GM21825 (cell line): Measurements from ENCODE around the gene PWP1.

Source experiments
- ATAC-seq: cut with Tn5 transposase; IDR thresholded peaks from one replicate; pipeline ENCODE4 v1.9.1; 2021; ENCODE audit warnings: mild to moderate bottlenecking, moderate library complexity; ENCODE audit not compliant: unreplicated experiment

The PWP1 gene

GRCh38 chr12:107685360-107686248 lies at the start of gene PWP1:
Gene PWP1 (plus strand): TSS chr12:107685799. CDS start chr12:107685900, 101 bp downstream.
- ATAC-seq: peak; percentile 82

GRCh38 chr12:107641154-107641553 lies 44.4 kb upstream of the PWP1 start:
- no peak for ATAC-seq

- no peak for ATAC-seq
Observed at GRCh38 chr12:107642240-107642639, 43.4 kb upstream of the PWP1 start.

- no peak for ATAC-seq
Observed at GRCh38 chr12:107645630-107646333, 39.8 kb upstream of the PWP1 start.

GRCh38 chr12:107646436-107646835 lies 39.2 kb upstream of the PWP1 start:
- no peak for ATAC-seq

GRCh38 chr12:107649661-107650061 lies 35.9 kb upstream of the PWP1 start:
- no peak for ATAC-seq

- ATAC-seq: no peak
Observed at GRCh38 chr12:107650977-107651376, 34.6 kb upstream of the PWP1 start.

GRCh38 chr12:107651571-107652449 lies 33.8 kb upstream of the PWP1 start:
- ATAC-seq: no peak

GRCh38 chr12:107653519-107653918 lies 32.1 kb upstream of the PWP1 start:
- ATAC-seq: no peak

- no peak for ATAC-seq
Observed at GRCh38 chr12:107654873-107655272, 30.7 kb upstream of the PWP1 start.

- ATAC-seq: no peak
Observed at GRCh38 chr12:107655281-107656065, 30.1 kb upstream of the PWP1 start.

GRCh38 chr12:107656302-107656701 lies 29.3 kb upstream of the PWP1 start:
- no peak for ATAC-seq

GRCh38 chr12:107657133-107657532 lies 28.5 kb upstream of the PWP1 start:
- no peak for ATAC-seq

GRCh38 chr12:107657621-107658020 lies 28.0 kb upstream of the PWP1 start:
- ATAC-seq: no peak

GRCh38 chr12:107660235-107660634 lies 25.4 kb upstream of the PWP1 start:
- ATAC-seq: no peak

- ATAC-seq: no peak
Observed at GRCh38 chr12:107660861-107661415, 24.7 kb upstream of the PWP1 start.

- peak; percentile 54 for ATAC-seq
Observed at GRCh38 chr12:107661830-107662229, 23.8 kb upstream of the PWP1 start.

GRCh38 chr12:107662484-107662883 lies 23.1 kb upstream of the PWP1 start:
- ATAC-seq: no peak

- ATAC-seq: no peak
Observed at GRCh38 chr12:107663277-107663676, 22.3 kb upstream of the PWP1 start.

GRCh38 chr12:107666009-107666408 lies 19.6 kb upstream of the PWP1 start:
- no peak for ATAC-seq
